Measurements from ENCODE around the gene TPPP3.
"Not testable (repeated sequence)": the region's sequence is repeated elsewhere in the genome, so short reads cannot be mapped to it uniquely, and the experiment has no call there.

Gene TPPP3

GRCh38 chr16:67388591-67388990 lies 4.7 kb downstream of the TPPP3 start:
- DNase-seq = no peak

- DNase-seq = no peak
Measured at GRCh38 chr16:67388191-67388590, 5.1 kb downstream of the TPPP3 start.

GRCh38 chr16:67387479-67388079 lies 5.7 kb downstream of the TPPP3 start:
- DNase-seq = no peak

- no peak for DNase-seq
Measured at GRCh38 chr16:67386861-67387455, 6.3 kb downstream of the TPPP3 start.

- DNase-seq = no peak
Measured at GRCh38 chr16:67384778-67385510, 8.4 kb downstream of the TPPP3 start.

- DNase-seq = peak; percentile 24 to 47
Measured at GRCh38 chr16:67383284-67383683, 10.0 kb downstream of the TPPP3 start.

- DNase-seq = no peak
Measured at GRCh38 chr16:67378642-67379041, 14.7 kb downstream of the TPPP3 start.

GRCh38 chr16:67376012-67376411 lies 17.3 kb downstream of the TPPP3 start:
- not testable (repeated sequence) for DNase-seq

GRCh38 chr16:67372664-67373063 lies 20.6 kb downstream of the TPPP3 start:
- peak; percentile 37 to 61 for DNase-seq

- DNase-seq = no peak
Measured at GRCh38 chr16:67370661-67371060, 22.6 kb downstream of the TPPP3 start.

GRCh38 chr16:67364600-67365235 lies 28.6 kb downstream of the TPPP3 start:
- peak in 1 of 2 donors; percentile 43 for DNase-seq

- no peak for DNase-seq
Measured at GRCh38 chr16:67361038-67361437, 32.3 kb downstream of the TPPP3 start.

- DNase-seq = not testable (repeated sequence)
Measured at GRCh38 chr16:67359540-67360269, 33.6 kb downstream of the TPPP3 start.

- DNase-seq = no peak
Measured at GRCh38 chr16:67357561-67357960, 35.7 kb downstream of the TPPP3 start.

- no peak for DNase-seq
Measured at GRCh38 chr16:67356396-67356795, 36.9 kb downstream of the TPPP3 start.

- not testable (repeated sequence) for DNase-seq
Measured at GRCh38 chr16:67352463-67352862, 40.8 kb downstream of the TPPP3 start.

- DNase-seq = no peak
Measured at GRCh38 chr16:67350324-67350723, 43.0 kb downstream of the TPPP3 start.

- DNase-seq = peak; percentile 15 to 63
Measured at GRCh38 chr16:67349172-67349571, 44.1 kb downstream of the TPPP3 start.

- DNase-seq = no peak
Measured at GRCh38 chr16:67346341-67346740, 47.0 kb downstream of the TPPP3 start.

- DNase-seq = peak in 1 of 2 donors; percentile 7
Measured at GRCh38 chr16:67345401-67345800, 47.9 kb downstream of the TPPP3 start.

- DNase-seq = no peak
Measured at GRCh38 chr16:67342616-67343015, 50.7 kb downstream of the TPPP3 start.

- DNase-seq = no peak
Measured at GRCh38 chr16:67341250-67341649, 52.0 kb downstream of the TPPP3 start.
